Measurements from ENCODE around the gene HLA-E.

HLA-E gene

GRCh38 chr6:30489081-30490025, at the start of gene HLA-E:
HLA-E (plus strand) TSS chr6:30489509; CDS start chr6:30489532, 23 bp downstream.
- DNase-seq (peak; percentile 92), ATAC-seq (replicated peaks) (peak; percentile 85 to 87)
- Mint-ChIP-seq H3K9me3 (peaks cover 3 to 6% of the 10 kb centered on the region in 2 donors), H3K36me3 (peaks cover 51 to 53% of the 10 kb centered on the region in 2 donors), H3K27ac (peak within 1 kb of the TSS; percentile 100), H3K27me3 (no peaks in the 10 kb centered on the region), H3K4me1 (peaks cover 38 to 54% of the 10 kb centered on the region in 2 donors), H3K4me3 (peak within 1 kb of the TSS; percentile 92 to 98)

GRCh38 chr6:30441171-30441570, 48.1 kb upstream of the HLA-E start:
- no peaks in the 10 kb centered on the region for H3K9me3 Mint-ChIP-seq
- no peak for ATAC-seq (replicated peaks)
- DNase-seq = no peak
- H3K36me3 Mint-ChIP-seq = no peaks in the 10 kb centered on the region
- H3K27ac Mint-ChIP-seq = no peak overlapping the region
- H3K4me3 Mint-ChIP-seq = no peak overlapping the region
- peaks cover 0 to 3% of the 10 kb centered on the region in 2 donors for H3K4me1 Mint-ChIP-seq
- H3K27me3 Mint-ChIP-seq = peaks cover 54 to 72% of the 10 kb centered on the region in 2 donors

GRCh38 chr6:30443657-30444450, 45.5 kb upstream of the HLA-E start:
- no peak for DNase-seq
- Mint-ChIP-seq H3K27ac (no peak overlapping the region), H3K4me3 (no peak overlapping the region), H3K9me3 (no peaks in the 10 kb centered on the region), H3K36me3 (no peaks in the 10 kb centered on the region), H3K4me1 (peaks cover 0 to 6% of the 10 kb centered on the region in 2 donors), H3K27me3 (peaks cover 75 to 87% of the 10 kb centered on the region in 2 donors)
- no peak for ATAC-seq (replicated peaks)

GRCh38 chr6:30444451-30444742, 44.9 kb upstream of the HLA-E start:
- H3K9me3 Mint-ChIP-seq = no peaks in the 10 kb centered on the region
- ATAC-seq (replicated peaks) = no peak
- peaks cover 80 to 87% of the 10 kb centered on the region in 2 donors for H3K27me3 Mint-ChIP-seq
- H3K4me3 Mint-ChIP-seq = no peak overlapping the region
- peaks cover 0 to 6% of the 10 kb centered on the region in 2 donors for H3K4me1 Mint-ChIP-seq
- no peaks in the 10 kb centered on the region for H3K36me3 Mint-ChIP-seq
- no peak overlapping the region for H3K27ac Mint-ChIP-seq
- no peak for DNase-seq

- Mint-ChIP-seq H3K9me3 (no peaks in the 10 kb centered on the region), H3K4me1 (peaks cover 8 to 19% of the 10 kb centered on the region in 2 donors), H3K36me3 (no peaks in the 10 kb centered on the region), H3K27me3 (peaks cover 74 to 77% of the 10 kb centered on the region in 2 donors), H3K4me3 (no peak overlapping the region), H3K27ac (no peak overlapping the region)
- no peak for ATAC-seq (replicated peaks)
- DNase-seq = no peak
Measured at GRCh38 chr6:30446259-30446658, 43.0 kb upstream of the HLA-E start.

GRCh38 chr6:30447237-30447636, 42.1 kb upstream of the HLA-E start:
- DNase-seq = no peak
- Mint-ChIP-seq H3K27me3 (peaks cover 77 to 78% of the 10 kb centered on the region in 2 donors), H3K4me3 (no peak overlapping the region), H3K36me3 (no peaks in the 10 kb centered on the region), H3K4me1 (peaks cover 17 to 29% of the 10 kb centered on the region in 2 donors), H3K27ac (no peak overlapping the region), H3K9me3 (no peaks in the 10 kb centered on the region)
- ATAC-seq (replicated peaks) = no peak

GRCh38 chr6:30450548-30450908, 38.8 kb upstream of the HLA-E start:
- peak overlapping the region; percentile 66 for H3K27ac Mint-ChIP-seq
- peaks cover 74 to 80% of the 10 kb centered on the region in 2 donors for H3K27me3 Mint-ChIP-seq
- H3K4me1 Mint-ChIP-seq = peaks cover 24 to 45% of the 10 kb centered on the region in 2 donors
- ATAC-seq (replicated peaks) (no peak), DNase-seq (no peak)
- H3K36me3 Mint-ChIP-seq = no peaks in the 10 kb centered on the region
- peak overlapping the region; percentile 52 to 64 for H3K4me3 Mint-ChIP-seq
- H3K9me3 Mint-ChIP-seq = no peaks in the 10 kb centered on the region

- peak; percentile 74 to 82 for ATAC-seq (replicated peaks)
- peaks cover 24 to 42% of the 10 kb centered on the region in 2 donors for H3K4me1 Mint-ChIP-seq
- no peaks in the 10 kb centered on the region for H3K36me3 Mint-ChIP-seq
- peak overlapping the region; percentile 52 to 64 for H3K4me3 Mint-ChIP-seq
- H3K27ac Mint-ChIP-seq = peak overlapping the region; percentile 66
- H3K27me3 Mint-ChIP-seq = peaks cover 71 to 80% of the 10 kb centered on the region in 2 donors
- DNase-seq = peak; percentile 39
- no peaks in the 10 kb centered on the region for H3K9me3 Mint-ChIP-seq
Measured at GRCh38 chr6:30450909-30451841, 38.1 kb upstream of the HLA-E start.

- DNase-seq = no peak
- no peak overlapping the region for H3K4me3 Mint-ChIP-seq
- no peaks in the 10 kb centered on the region for H3K9me3 Mint-ChIP-seq
- H3K27me3 Mint-ChIP-seq = peaks cover 67 to 76% of the 10 kb centered on the region in 2 donors
- no peak overlapping the region for H3K27ac Mint-ChIP-seq
- ATAC-seq (replicated peaks) = no peak
- peaks cover 24 to 39% of the 10 kb centered on the region in 2 donors for H3K4me1 Mint-ChIP-seq
- no peaks in the 10 kb centered on the region for H3K36me3 Mint-ChIP-seq
Measured at GRCh38 chr6:30452736-30453507, 36.4 kb upstream of the HLA-E start.

- H3K9me3 Mint-ChIP-seq = peaks cover 0 to under 1% of the 10 kb centered on the region in 2 donors
- DNase-seq (peak; percentile 72), ATAC-seq (replicated peaks) (peak; percentile 81 to 83)
- peaks cover 24 to 39% of the 10 kb centered on the region in 2 donors for H3K4me1 Mint-ChIP-seq
- H3K27me3 Mint-ChIP-seq = peaks cover 63 to 76% of the 10 kb centered on the region in 2 donors
- H3K27ac Mint-ChIP-seq = no peak overlapping the region
- H3K36me3 Mint-ChIP-seq = no peaks in the 10 kb centered on the region
- peak overlapping the region; percentile 14 to 65 for H3K4me3 Mint-ChIP-seq
Measured at GRCh38 chr6:30453508-30454116, 35.7 kb upstream of the HLA-E start.

- Mint-ChIP-seq H3K4me3 (no peak overlapping the region), H3K4me1 (peaks cover 7 to 13% of the 10 kb centered on the region in 2 donors)
Measured at GRCh38 chr6:30459145-30459544, 30.2 kb upstream of the HLA-E start.

GRCh38 chr6:30461055-30461454, 28.3 kb upstream of the HLA-E start:
- H3K27me3 Mint-ChIP-seq = peaks cover 84 to 90% of the 10 kb centered on the region in 2 donors
- peaks cover 5 to 7% of the 10 kb centered on the region in 2 donors for H3K9me3 Mint-ChIP-seq
- no peak overlapping the region for H3K4me3 Mint-ChIP-seq
- DNase-seq = no peak
- peaks cover 20 to 31% of the 10 kb centered on the region in 2 donors for H3K4me1 Mint-ChIP-seq
- no peak for ATAC-seq (replicated peaks)
- H3K36me3 Mint-ChIP-seq = peaks cover 2 to 4% of the 10 kb centered on the region in 2 donors
- no peak overlapping the region for H3K27ac Mint-ChIP-seq

More at GRCh38 chr6:30459145-30459544, 30.2 kb upstream of the HLA-E start:
- no peak overlapping the region for H3K27ac Mint-ChIP-seq
- peaks cover 78 to 90% of the 10 kb centered on the region in 2 donors for H3K27me3 Mint-ChIP-seq
- H3K9me3 Mint-ChIP-seq = peaks cover 5 to 7% of the 10 kb centered on the region in 2 donors
- peaks cover 2 to 4% of the 10 kb centered on the region in 2 donors for H3K36me3 Mint-ChIP-seq
- ATAC-seq (replicated peaks) (no peak), DNase-seq (no peak)

- Mint-ChIP-seq H3K4me3 (no peak overlapping the region), H3K36me3 (peaks cover 4% of the 10 kb centered on the region in 2 donors), H3K9me3 (peaks cover 5 to 7% of the 10 kb centered on the region in 2 donors), H3K27ac (no peak overlapping the region), H3K27me3 (peaks cover 86 to 93% of the 10 kb centered on the region in 2 donors), H3K4me1 (peaks cover 29 to 43% of the 10 kb centered on the region in 2 donors)
- ATAC-seq (replicated peaks) (no peak), DNase-seq (no peak)
Measured at GRCh38 chr6:30462482-30462881, 26.8 kb upstream of the HLA-E start.

Data from stimulated activated naive B cell treated with anti-CD40 and anti-IgM and Interleukin-4, amounts not matched to agents 10 μg/mL and 1 μg/mL and 100 μg/mL, for 72 hours (primary cell).